Measurements from ENCODE around the gene KLHL22.

GRCh38 chr22:20433191-20433590 is 62.4 kb downstream of the KLHL22 start:
- no peak for TF ChIP-seq POLR2AphosphoS5 (IDR thresholded peaks at IDR 0.05; ENCODE audit: low read depth, low read length)
- TF ChIP-seq REST (IDR thresholded peaks at IDR 0.05; ENCODE audit: insufficient read depth in 1 of 2, low read depth in 2 of 2, low read length in 1 of 2) = no peak
- TF ChIP-seq CTCF (IDR thresholded peaks at IDR 0.05) = no peak

All from Panc1 (cell line).